Ectodermal cell (in vitro differentiated cells): ENCODE data around the gene ENTPD6.

Experiments
- H3K27ac ChIP-seq: 2 replicates; pipeline ENCODE4 v1.7.0; 2013; ENCODE audit warnings: mild to moderate bottlenecking, low read depth, low read length; ENCODE audit not compliant: insufficient read depth, poor library complexity, severe bottlenecking
- H3K27me3 ChIP-seq: 2 replicates; pipeline ENCODE4 v1.7.0; 2013; ENCODE audit warnings: mild to moderate bottlenecking, low read length; ENCODE audit not compliant: insufficient read depth, control insufficient read depth, poor library complexity, severe bottlenecking
- H3K36me3 ChIP-seq: one replicate; pipeline ENCODE4 v1.7.0; 2013; ENCODE audit warnings: low read length; ENCODE audit not compliant: control insufficient read depth, insufficient read depth
- H3K4me1 ChIP-seq: one replicate; pipeline ENCODE4 v1.7.0; 2013; ENCODE audit warnings: low read length; ENCODE audit not compliant: control insufficient read depth, insufficient read depth
- H3K4me3 ChIP-seq: 2 replicates; pipeline ENCODE4 v1.7.0; 2013; ENCODE audit warnings: low read depth, low read length, control low read depth; ENCODE audit not compliant: insufficient read depth
- H3K9me3 ChIP-seq: 2 replicates; pipeline ENCODE4 v1.7.0; 2013; ENCODE audit warnings: mild to moderate bottlenecking, low read length, moderate library complexity; ENCODE audit not compliant: control insufficient read depth
- WGBS, 2 experiments: methylation state at CpG; one replicate each; pipeline ENCODE4 v1.1.7; 2013; ENCODE audit warnings: missing lambda C conversion rate in 2 of 2; 5-methylcytosine and 5-hydroxymethylcytosine counted together

ENTPD6 gene

GRCh38 chr20:25207960-25208534 is 12.5 kb downstream of the ENTPD6 start:
- Histone ChIP-seq H3K27me3 (no peaks in the 10 kb centered on the region), H3K4me1 (peaks cover 16% of the 10 kb centered on the region), H3K9me3 (no peaks in the 10 kb centered on the region), H3K36me3 (no peaks in the 10 kb centered on the region), H3K4me3 (no peak overlapping the region), H3K27ac (no peak overlapping the region)
- WGBS, 2 experiments, result 91 to 93% methylated on average over 8 to 9 of the region's 9 CpGs

DNA sequence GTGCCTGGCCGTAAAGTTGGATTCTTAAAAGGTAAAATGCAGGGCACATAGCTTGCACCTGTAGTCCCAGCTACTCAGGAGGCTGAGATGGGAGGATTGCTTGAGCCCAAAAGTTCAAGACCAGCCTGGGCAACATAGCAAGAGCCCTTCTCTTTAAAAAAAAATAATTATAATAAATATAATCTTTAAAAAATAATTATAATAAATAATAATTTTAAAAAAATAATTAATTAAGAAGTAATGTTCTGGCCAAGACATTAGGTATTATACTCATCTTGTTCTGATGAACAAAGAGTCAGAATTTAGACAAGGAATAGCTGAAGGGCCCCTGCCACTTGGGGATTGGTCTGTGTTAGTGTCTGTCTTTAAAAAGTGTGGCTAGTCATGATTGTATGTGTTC is 13.9 kb downstream of the ENTPD6 start:
- Histone ChIP-seq H3K4me3 (no peak overlapping the region), H3K36me3 (peaks cover 3% of the 10 kb centered on the region), H3K9me3 (no peaks in the 10 kb centered on the region), H3K4me1 (peaks cover 16% of the 10 kb centered on the region), H3K27me3 (no peaks in the 10 kb centered on the region), H3K27ac (no peak overlapping the region)
- WGBS, 2 experiments, result 84 to 92% methylated on average over 1 of the region's 1 CpG

- no peak overlapping the region for H3K27ac ChIP-seq
- H3K4me1 ChIP-seq, result peaks cover 11% of the 10 kb centered on the region
- no peaks in the 10 kb centered on the region for H3K9me3 ChIP-seq
- no peaks in the 10 kb centered on the region for H3K27me3 ChIP-seq
- no peak overlapping the region for H3K4me3 ChIP-seq
- WGBS, 2 experiments, result 96 to 98% methylated on average over 12 of the region's 12 CpGs
- peaks cover 3% of the 10 kb centered on the region for H3K36me3 ChIP-seq
Observed at GRCh38 chr20:25209911-25210310, 14.4 kb downstream of the ENTPD6 start.

DNA sequence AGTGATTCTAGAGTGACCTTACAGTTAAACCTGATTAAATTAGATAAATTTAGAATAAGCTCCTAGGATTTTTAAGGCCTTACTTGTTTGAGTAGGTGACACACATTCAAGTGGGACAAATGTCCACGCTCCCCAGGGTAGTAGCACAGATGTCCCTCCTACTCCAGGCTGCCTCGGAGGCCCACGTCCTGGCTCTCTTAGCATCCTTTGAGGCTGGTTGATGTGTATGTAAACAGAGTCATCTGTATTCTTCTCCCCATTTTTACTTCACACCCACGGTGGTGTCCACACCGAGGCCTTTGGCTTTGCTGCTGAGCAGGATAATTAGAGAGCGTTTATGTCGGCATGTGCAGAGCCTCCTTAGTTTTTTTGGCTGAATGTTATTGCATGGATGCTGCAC is 15.8 kb downstream of the ENTPD6 start:
- H3K4me3 ChIP-seq, result no peak overlapping the region
- 90 to 93% methylated on average over 7 of the region's 7 CpGs for WGBS, 2 experiments
- H3K36me3 ChIP-seq, result peaks cover 3% of the 10 kb centered on the region
- no peaks in the 10 kb centered on the region for H3K27me3 ChIP-seq
- H3K4me1 ChIP-seq, result no peaks in the 10 kb centered on the region
- no peak overlapping the region for H3K27ac ChIP-seq
- H3K9me3 ChIP-seq, result no peaks in the 10 kb centered on the region

DNA sequence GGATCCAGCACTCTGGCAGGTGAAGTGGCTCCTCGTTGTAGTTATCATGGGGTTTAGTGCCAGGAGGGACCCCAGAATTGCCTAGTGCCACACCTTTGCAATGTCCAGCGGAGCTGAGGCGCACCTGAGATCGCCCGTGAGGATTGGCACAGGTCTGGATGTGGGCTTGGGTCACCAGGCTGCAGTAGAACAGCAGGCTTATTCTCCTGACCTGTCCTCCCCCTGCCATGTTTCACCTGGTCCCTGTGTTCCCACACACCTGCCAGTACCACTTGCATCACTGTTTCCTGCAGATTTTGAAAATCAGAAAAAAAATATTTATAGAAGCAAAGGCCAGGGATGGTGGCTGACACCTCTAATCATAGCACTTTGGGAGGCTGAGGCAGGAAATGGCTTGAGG is 16.7 kb downstream of the ENTPD6 start:
- Histone ChIP-seq H3K36me3 (peaks cover 3% of the 10 kb centered on the region), H3K4me3 (no peak overlapping the region), H3K9me3 (no peaks in the 10 kb centered on the region), H3K27me3 (no peaks in the 10 kb centered on the region), H3K4me1 (no peaks in the 10 kb centered on the region), H3K27ac (no peak overlapping the region)
- WGBS, 2 experiments, result 95 to 96% methylated on average over 5 of the region's 5 CpGs

GRCh38 chr20:25213566-25214425 is 18.3 kb downstream of the ENTPD6 start:
- Histone ChIP-seq H3K4me3 (no peak overlapping the region), H3K27me3 (no peaks in the 10 kb centered on the region), H3K9me3 (no peaks in the 10 kb centered on the region), H3K36me3 (peaks cover 3% of the 10 kb centered on the region), H3K4me1 (no peaks in the 10 kb centered on the region), H3K27ac (no peak overlapping the region)
- WGBS, 2 experiments, result 90 to 92% methylated on average over 21 of the region's 21 CpGs

DNA sequence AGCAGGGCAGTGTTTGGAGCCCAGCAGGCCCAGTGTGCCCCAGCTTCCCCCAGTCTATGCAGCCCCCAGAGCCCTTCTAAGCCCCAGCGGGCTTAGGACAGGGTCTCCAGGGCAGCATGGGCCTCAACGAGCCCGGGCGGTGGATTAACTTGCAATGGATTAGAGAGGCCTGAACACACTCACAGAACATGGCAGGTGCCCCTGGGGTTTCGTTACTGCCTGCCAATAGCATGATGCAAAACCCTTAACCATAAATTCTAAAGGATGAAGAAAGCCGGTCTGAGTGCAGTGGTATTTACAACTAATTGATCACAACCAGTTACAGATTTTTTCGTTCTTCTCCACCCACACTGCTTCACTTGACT is 18.9 kb downstream of the ENTPD6 start:
- WGBS, 2 experiments, result 84 to 86% methylated on average over 7 of the region's 7 CpGs
- H3K4me3 ChIP-seq, result no peak overlapping the region
- H3K36me3 ChIP-seq, result peaks cover 3% of the 10 kb centered on the region
- H3K27ac ChIP-seq, result no peak overlapping the region
- H3K9me3 ChIP-seq, result no peaks in the 10 kb centered on the region
- no peaks in the 10 kb centered on the region for H3K4me1 ChIP-seq
- no peaks in the 10 kb centered on the region for H3K27me3 ChIP-seq

DNA sequence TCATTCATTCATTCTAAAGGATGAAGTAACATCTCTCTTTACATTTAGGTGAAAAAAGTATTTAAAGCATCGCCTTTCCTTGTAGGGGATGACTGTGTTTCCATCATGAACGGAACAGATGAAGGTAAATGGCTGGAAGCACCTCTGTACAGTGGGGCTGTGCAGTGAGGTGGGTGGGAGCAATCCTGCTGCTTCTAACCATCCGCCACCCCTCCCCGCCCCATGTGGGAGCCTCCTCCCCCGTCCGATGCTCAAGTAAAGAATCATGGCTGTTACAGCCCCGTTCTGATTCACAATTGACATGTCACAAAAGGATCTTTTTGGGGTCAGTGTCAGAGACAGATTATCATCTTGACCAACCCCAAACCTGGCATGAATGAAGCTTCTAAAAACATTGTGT is 19.3 kb downstream of the ENTPD6 start:
- Histone ChIP-seq H3K4me1 (no peaks in the 10 kb centered on the region), H3K36me3 (peaks cover 3% of the 10 kb centered on the region), H3K27me3 (no peaks in the 10 kb centered on the region), H3K9me3 (no peaks in the 10 kb centered on the region), H3K4me3 (no peak overlapping the region), H3K27ac (no peak overlapping the region)
- 93 to 95% methylated on average over 7 of the region's 7 CpGs for WGBS, 2 experiments

GRCh38 chr20:25215521-25215920 is 20.0 kb downstream of the ENTPD6 start:
- H3K27ac ChIP-seq, result no peak overlapping the region
- no peaks in the 10 kb centered on the region for H3K9me3 ChIP-seq
- 96% methylated on average over 10 of the region's 10 CpGs for WGBS, 2 experiments
- H3K27me3 ChIP-seq, result no peaks in the 10 kb centered on the region
- H3K4me1 ChIP-seq, result no peaks in the 10 kb centered on the region
- peaks cover 3% of the 10 kb centered on the region for H3K36me3 ChIP-seq
- no peak overlapping the region for H3K4me3 ChIP-seq

DNA sequence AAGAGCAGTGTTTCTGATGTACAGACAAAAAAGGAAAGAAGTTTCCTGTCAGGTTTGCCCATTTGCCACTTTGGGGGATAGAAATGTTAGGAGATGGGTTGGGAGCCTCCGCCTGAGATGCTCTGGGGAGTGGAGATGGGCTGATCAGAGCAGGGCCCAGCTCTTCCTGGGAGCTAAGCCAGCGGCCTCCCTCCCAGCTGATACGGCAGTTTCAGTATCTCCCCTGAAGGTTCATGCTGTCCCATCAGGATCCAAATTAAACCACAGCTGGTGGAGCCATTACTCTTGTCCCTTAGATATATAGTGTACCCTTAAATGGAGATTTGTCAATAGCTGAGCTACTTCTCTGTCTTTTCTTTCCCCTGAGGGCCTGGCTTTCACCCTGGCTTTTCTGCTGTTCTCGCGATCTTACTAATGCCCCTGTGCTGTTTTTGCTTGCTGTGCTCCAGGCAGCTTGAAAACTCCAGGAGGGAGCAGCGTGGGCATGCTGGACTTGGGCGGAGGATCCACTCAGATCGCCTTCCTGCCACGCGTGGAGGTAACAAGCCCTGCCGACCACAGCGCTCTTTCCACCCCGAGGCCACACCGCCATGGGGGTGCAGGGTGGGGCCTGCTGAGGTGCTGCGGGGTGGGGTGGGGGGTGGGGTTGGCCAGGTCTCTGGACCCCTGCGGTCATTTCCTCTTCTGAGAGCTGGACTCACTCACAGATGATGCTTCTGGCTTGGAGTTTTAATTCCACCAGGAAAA is 20.9 kb downstream of the ENTPD6 start:
- Histone ChIP-seq H3K4me3 (no peak overlapping the region), H3K36me3 (peaks cover 3% of the 10 kb centered on the region), H3K27ac (no peak overlapping the region), H3K4me1 (no peaks in the 10 kb centered on the region), H3K9me3 (no peaks in the 10 kb centered on the region), H3K27me3 (no peaks in the 10 kb centered on the region)
- WGBS, 2 experiments, result 95 to 96% methylated on average over 16 of the region's 16 CpGs
